HepG2 (cell line): ENCODE data around the gene ENO2. TPM values are rescaled to one million over a fixed set of nuclear protein-coding genes. Genes with fewer than 3 reads are reported as not detected.
A peak's percentile ranks its signal among the peaks of the same experiment; 100 is the strongest.

ENCODE experiments used
- AGO1 ChIP-seq: fragments of 200-400 bp; formaldehyde crosslinking; IDR thresholded peaks from 2 replicates; pipeline ENCODE4 v1.6.1; 2017; ENCODE audit warnings: mild to moderate bottlenecking, low read depth, low read length, moderate library complexity; ENCODE audit not compliant: poor library complexity, severe bottlenecking
- ELF3 ChIP-seq: IDR thresholded peaks from 2 replicates; pipeline ENCODE4 v1.6.1; 2016; ENCODE audit warnings: missing genetic modification reagents, missing compliant biosample characterization
- GATAD2A ChIP-seq: IDR thresholded peaks from 2 replicates; pipeline ENCODE4 v1.6.1; 2016
- RFX1 ChIP-seq: fragments of 450-650 bp; IDR thresholded peaks from 2 replicates; pipeline ENCODE4 v1.6.1; 2017
- SALL1 ChIP-seq: sonication (generic); formaldehyde crosslinking; IDR thresholded peaks from 2 replicates; pipeline ENCODE4 v1.8.0; 2022; ENCODE audit warnings: mild to moderate bottlenecking, missing genetic modification reagents
- SCMH1 ChIP-seq: sonication (generic); formaldehyde crosslinking; IDR thresholded peaks from 2 replicates; pipeline ENCODE4 v1.9.0; 2021; ENCODE audit warnings: missing genetic modification reagents, mild to moderate bottlenecking, borderline replicate concordance
- TOPORS ChIP-seq: sonication (generic); formaldehyde crosslinking; IDR thresholded peaks from 2 replicates; pipeline ENCODE4 v1.8.0; 2023; ENCODE audit warnings: mild to moderate bottlenecking, missing genetic modification reagents
- ZFP62 ChIP-seq: sonication (generic); formaldehyde crosslinking; IDR thresholded peaks from 2 replicates; pipeline ENCODE4 v1.4.0; 2020; ENCODE audit warnings: missing genetic modification reagents
- ZNF230 ChIP-seq: sonication (generic); formaldehyde crosslinking; IDR thresholded peaks from 2 replicates; pipeline ENCODE4 v1.4.0; 2020; ENCODE audit warnings: mild to moderate bottlenecking, missing genetic modification reagents
- ZNF33B ChIP-seq: sonication (generic); formaldehyde crosslinking; IDR thresholded peaks from 2 replicates; pipeline ENCODE4 v1.5.1; 2020; ENCODE audit warnings: mild to moderate bottlenecking, missing genetic modification reagents
- ZNF720 ChIP-seq: sonication (generic); formaldehyde crosslinking; IDR thresholded peaks from 2 replicates; pipeline ENCODE4 v1.4.0; 2020; ENCODE audit warnings: missing genetic modification reagents
- ZNF749 ChIP-seq: sonication (generic); formaldehyde crosslinking; IDR thresholded peaks from 2 replicates; pipeline ENCODE4 v1.8.0; 2022; ENCODE audit warnings: mild to moderate bottlenecking, missing genetic modification reagents, moderate library complexity, borderline replicate concordance
- ZNF761 ChIP-seq: sonication (generic); formaldehyde crosslinking; conservative IDR thresholded peaks from 2 replicates; pipeline ENCODE4 v1.4.0; 2020; ENCODE audit warnings: mild to moderate bottlenecking, missing genetic modification reagents
- polyA plus RNA-seq, 8 experiments: library from polyadenylated mRNA; depleted of rRNA in 3 of 8; stranded (reverse) in 7 of 8; unstranded in 1 of 8; fragments of >200 nt; fragmentation: Illumina TruSeq in 4 of 8; extraction: Trizol in 4 of 8; gene quantifications; 2 replicates each; pipeline versions ENCODE4 v1.2.1 to v1.2.3, GENCODE V29; 2011 to 2016; ENCODE audit warnings: low read depth in 4 of 8, missing spikeins in 1 of 8, mixed read lengths in 1 of 8; ENCODE audit not compliant: insufficient read depth in 1 of 8
- total RNA-seq, 5 experiments: library from RNA; depleted of rRNA; stranded (reverse); fragments of >200 nt; fragmentation: Illumina TruSeq; extraction: Trizol; gene quantifications; 2 replicates each; pipeline ENCODE4 v1.2.3, GENCODE V29; 2016; ENCODE audit warnings: low read depth in 1 of 5
- TF ChIP-seq, protein P1 (sequence below), 2 experiments: fragments of 450-650 bp in 1 of 2; sonication (generic) in 1 of 2; formaldehyde crosslinking in 1 of 2; IDR thresholded peaks; 2 replicates each; pipeline versions ENCODE4 v1.6.1 to v1.8.0; 2016 to 2022; ENCODE audit warnings: antibody characterized with exemption in 1 of 2, mild to moderate bottlenecking in 1 of 2, missing genetic modification reagents in 1 of 2
- TF ChIP-seq, protein P2 (sequence below): sonication (generic); formaldehyde crosslinking; IDR thresholded peaks from 2 replicates; pipeline ENCODE4 v1.4.0; 2020; ENCODE audit warnings: missing genetic modification reagents
- TF ChIP-seq, protein P3 (sequence below): sonication (generic); formaldehyde crosslinking; IDR thresholded peaks from 2 replicates; pipeline ENCODE4 v1.5.0; 2020; ENCODE audit warnings: missing genetic modification reagents, mild to moderate bottlenecking, borderline replicate concordance
- TF ChIP-seq, protein P4 (sequence below): sonication (generic); formaldehyde crosslinking; IDR thresholded peaks from 2 replicates; pipeline ENCODE4 v1.4.0; 2020; ENCODE audit warnings: missing genetic modification reagents

Gene ENO2
- total and polyA plus RNA-seq, 2 of the 13 experiments (the other 11 are each of a cell fraction or from before 2014, with no cell fraction given): 19.3 to 136 TPM

DNA sequence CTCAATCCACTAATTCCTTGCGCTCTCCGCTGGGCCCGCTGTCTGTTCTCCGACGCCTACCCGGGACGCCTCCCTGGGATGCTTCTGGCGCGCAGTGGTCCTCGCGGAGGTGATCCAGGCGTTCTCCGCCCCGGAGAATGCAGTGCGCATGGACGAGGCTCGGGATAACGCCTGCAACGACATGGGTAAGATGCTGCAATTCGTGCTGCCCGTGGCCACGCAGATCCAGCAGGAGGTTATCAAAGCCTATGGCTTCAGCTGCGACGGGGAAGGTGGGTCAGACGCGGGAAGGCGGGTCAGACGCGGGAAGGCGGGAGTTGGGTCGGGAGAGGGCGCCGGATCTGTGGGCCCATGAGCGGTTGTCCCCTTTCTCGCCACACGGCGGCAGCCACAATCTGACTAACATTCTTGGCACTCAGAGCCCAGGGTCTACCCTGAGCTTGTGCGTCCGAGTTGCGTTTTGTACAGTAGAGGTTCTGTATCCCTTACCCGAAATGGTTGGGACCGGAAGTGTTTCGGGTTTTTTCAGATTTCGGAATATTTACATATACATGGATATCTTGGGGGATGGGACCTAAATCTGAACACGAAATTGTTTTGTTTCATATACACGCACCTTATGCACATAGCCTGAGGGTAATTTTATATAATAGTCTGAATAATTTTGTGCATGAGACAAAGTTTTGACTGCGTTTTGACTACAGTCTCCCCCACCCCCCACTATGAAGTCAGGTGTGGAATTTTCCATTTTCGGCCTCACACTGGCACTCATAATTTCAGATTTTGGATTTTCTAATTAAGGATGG, 30.2 kb downstream of the ENO2 start (continued):
- TF ChIP-seq, protein P1, sequence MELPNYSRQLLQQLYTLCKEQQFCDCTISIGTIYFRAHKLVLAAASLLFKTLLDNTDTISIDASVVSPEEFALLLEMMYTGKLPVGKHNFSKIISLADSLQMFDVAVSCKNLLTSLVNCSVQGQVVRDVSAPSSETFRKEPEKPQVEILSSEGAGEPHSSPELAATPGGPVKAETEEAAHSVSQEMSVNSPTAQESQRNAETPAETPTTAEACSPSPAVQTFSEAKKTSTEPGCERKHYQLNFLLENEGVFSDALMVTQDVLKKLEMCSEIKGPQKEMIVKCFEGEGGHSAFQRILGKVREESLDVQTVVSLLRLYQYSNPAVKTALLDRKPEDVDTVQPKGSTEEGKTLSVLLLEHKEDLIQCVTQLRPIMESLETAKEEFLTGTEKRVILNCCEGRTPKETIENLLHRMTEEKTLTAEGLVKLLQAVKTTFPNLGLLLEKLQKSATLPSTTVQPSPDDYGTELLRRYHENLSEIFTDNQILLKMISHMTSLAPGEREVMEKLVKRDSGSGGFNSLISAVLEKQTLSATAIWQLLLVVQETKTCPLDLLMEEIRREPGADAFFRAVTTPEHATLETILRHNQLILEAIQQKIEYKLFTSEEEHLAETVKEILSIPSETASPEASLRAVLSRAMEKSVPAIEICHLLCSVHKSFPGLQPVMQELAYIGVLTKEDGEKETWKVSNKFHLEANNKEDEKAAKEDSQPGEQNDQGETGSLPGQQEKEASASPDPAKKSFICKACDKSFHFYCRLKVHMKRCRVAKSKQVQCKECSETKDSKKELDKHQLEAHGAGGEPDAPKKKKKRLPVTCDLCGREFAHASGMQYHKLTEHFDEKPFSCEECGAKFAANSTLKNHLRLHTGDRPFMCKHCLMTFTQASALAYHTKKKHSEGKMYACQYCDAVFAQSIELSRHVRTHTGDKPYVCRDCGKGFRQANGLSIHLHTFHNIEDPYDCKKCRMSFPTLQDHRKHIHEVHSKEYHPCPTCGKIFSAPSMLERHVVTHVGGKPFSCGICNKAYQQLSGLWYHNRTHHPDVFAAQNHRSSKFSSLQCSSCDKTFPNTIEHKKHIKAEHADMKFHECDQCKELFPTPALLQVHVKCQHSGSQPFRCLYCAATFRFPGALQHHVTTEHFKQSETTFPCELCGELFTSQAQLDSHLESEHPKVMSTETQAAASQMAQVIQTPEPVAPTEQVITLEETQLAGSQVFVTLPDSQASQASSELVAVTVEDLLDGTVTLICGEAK (IDR thresholded peaks at IDR 0.05): no peak
- TF ChIP-seq, protein P1 (CRISPR knock-in tag; IDR thresholded peaks at IDR 0.05): no peak
- no peak for TF ChIP-seq ZNF720 (CRISPR knock-in tag)
- 0 out of 2 replicates have a peak, but pooled peaks have one; percentile 37 for TF ChIP-seq GATAD2A (CRISPR knock-in tag)
- peak; percentile 62 for TF ChIP-seq SALL1 (CRISPR knock-in tag)
- TF ChIP-seq ZNF33B (CRISPR knock-in tag): no peak; the same call in 1 of the 2 replicates
- TF ChIP-seq ZNF761 (CRISPR knock-in tag): no peak
- TF ChIP-seq ELF3 (CRISPR knock-in tag): peak; percentile 44; the same call in 1 of the 2 replicates
- TF ChIP-seq, protein P2, sequence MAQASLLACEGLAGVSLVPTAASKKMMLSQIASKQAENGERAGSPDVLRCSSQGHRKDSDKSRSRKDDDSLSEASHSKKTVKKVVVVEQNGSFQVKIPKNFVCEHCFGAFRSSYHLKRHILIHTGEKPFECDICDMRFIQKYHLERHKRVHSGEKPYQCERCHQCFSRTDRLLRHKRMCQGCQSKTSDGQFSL (CRISPR knock-in tag): no peak
- TF ChIP-seq ZNF230 (CRISPR knock-in tag): peak; percentile 6; the same call in 1 of the 2 replicates
- TF ChIP-seq RFX1: no peak
- TF ChIP-seq, protein P3, sequence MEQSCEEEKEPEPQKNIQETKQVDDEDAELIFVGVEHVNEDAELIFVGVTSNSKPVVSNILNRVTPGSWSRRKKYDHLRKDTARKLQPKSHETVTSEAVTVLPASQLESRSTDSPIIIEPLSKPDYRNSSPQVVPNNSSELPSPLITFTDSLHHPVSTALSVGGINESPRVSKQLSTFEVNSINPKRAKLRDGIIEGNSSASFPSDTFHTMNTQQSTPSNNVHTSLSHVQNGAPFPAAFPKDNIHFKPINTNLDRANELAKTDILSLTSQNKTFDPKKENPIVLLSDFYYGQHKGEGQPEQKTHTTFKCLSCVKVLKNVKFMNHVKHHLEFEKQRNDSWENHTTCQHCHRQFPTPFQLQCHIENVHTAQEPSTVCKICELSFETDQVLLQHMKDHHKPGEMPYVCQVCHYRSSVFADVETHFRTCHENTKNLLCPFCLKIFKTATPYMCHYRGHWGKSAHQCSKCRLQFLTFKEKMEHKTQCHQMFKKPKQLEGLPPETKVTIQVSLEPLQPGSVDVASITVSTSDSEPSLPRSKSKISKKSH (CRISPR knock-in tag): no peak
- TF ChIP-seq ZNF749 (CRISPR knock-in tag): 0 out of 2 replicates have a peak, but pooled peaks have one; percentile 19
- TF ChIP-seq ZFP62 (CRISPR knock-in tag): no peak
- TF ChIP-seq AGO1: peak; percentile 61
- no peak for TF ChIP-seq SCMH1 (CRISPR knock-in tag)
- TF ChIP-seq TOPORS (CRISPR knock-in tag): no peak
- TF ChIP-seq, protein P4, sequence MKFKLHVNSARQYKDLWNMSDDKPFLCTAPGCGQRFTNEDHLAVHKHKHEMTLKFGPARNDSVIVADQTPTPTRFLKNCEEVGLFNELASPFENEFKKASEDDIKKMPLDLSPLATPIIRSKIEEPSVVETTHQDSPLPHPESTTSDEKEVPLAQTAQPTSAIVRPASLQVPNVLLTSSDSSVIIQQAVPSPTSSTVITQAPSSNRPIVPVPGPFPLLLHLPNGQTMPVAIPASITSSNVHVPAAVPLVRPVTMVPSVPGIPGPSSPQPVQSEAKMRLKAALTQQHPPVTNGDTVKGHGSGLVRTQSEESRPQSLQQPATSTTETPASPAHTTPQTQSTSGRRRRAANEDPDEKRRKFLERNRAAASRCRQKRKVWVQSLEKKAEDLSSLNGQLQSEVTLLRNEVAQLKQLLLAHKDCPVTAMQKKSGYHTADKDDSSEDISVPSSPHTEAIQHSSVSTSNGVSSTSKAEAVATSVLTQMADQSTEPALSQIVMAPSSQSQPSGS: 0 out of 2 replicates have a peak, but pooled peaks have one; percentile 30
